ENCODE results near the gene FOXC1.

The FOXC1 gene

DNA sequence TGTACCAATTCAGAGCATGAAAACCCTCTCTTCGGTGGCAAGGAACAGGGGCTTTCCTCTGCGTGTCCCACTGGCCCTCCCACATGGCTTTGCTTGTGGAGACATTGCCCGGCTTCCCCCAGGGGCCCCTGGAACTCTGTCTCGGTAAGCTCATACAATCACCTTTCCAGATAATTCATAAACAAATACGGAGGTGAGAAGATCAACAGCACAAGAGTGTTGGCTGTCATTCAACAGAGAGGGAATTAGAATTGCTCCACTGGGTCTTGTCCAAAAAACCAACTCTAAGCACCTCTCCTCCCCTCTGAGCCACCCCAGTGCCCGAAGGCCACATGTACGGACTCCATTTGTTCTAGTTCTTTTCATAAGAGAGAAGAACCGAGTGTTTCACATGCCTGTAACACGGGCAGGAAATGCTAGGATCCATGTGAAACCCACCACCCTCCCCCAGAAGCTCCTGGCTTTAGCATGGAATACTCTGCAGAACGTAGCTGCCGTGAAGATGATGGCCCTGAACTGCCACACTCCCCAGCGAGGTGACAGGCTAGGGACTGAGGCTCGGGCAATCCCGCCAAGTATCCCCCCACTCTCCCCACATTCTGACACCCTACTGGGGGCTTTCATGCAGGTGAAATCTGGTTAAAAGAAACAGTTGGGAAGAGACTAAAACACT is 24.6 kb upstream of the FOXC1 start:
- Histone ChIP-seq H3K36me3 (ENCODE audit: control insufficient read depth, low read length) (no peaks in the 10 kb centered on the region), H3K4me2 (ENCODE audit: low read length) (no peak overlapping the region), H3K27me3 (ENCODE audit: control insufficient read depth, low read length) (no peaks in the 10 kb centered on the region; the same call in 1 of the 2 replicates), H4K20me1 (ENCODE audit: control insufficient read depth, insufficient read depth, low read depth, low read length) (no peaks in the 10 kb centered on the region), H3K27ac (ENCODE audit: low read depth, low read length) (no peak overlapping the region), H3K9me3 (ENCODE audit: control insufficient read depth, insufficient read depth, low read length) (no peaks in the 10 kb centered on the region), H3K4me3 (ENCODE audit: low read length) (no peak overlapping the region), H3K4me1 (ENCODE audit: control insufficient read depth, low read length) (no peaks in the 10 kb centered on the region), H3F3A (ENCODE audit: control insufficient read depth, insufficient read depth) (no peaks in the 10 kb centered on the region), H3K9me2 (replicated peaks; ENCODE audit: control insufficient read depth, low read length) (no peaks in the 10 kb centered on the region), H3K79me2 (ENCODE audit: control insufficient read depth, low read length) (no peaks in the 10 kb centered on the region)
- TF ChIP-seq, protein P1, sequence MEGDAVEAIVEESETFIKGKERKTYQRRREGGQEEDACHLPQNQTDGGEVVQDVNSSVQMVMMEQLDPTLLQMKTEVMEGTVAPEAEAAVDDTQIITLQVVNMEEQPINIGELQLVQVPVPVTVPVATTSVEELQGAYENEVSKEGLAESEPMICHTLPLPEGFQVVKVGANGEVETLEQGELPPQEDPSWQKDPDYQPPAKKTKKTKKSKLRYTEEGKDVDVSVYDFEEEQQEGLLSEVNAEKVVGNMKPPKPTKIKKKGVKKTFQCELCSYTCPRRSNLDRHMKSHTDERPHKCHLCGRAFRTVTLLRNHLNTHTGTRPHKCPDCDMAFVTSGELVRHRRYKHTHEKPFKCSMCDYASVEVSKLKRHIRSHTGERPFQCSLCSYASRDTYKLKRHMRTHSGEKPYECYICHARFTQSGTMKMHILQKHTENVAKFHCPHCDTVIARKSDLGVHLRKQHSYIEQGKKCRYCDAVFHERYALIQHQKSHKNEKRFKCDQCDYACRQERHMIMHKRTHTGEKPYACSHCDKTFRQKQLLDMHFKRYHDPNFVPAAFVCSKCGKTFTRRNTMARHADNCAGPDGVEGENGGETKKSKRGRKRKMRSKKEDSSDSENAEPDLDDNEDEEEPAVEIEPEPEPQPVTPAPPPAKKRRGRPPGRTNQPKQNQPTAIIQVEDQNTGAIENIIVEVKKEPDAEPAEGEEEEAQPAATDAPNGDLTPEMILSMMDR (IDR thresholded peaks at IDR 0.05; ENCODE audit: low read depth, low read length, poor library complexity, severe bottlenecking) = no peak
- no peak for TF ChIP-seq EZH2phosphoT487 (IDR thresholded peaks at IDR 0.05; ENCODE audit: borderline replicate concordance, low read length)

DNA sequence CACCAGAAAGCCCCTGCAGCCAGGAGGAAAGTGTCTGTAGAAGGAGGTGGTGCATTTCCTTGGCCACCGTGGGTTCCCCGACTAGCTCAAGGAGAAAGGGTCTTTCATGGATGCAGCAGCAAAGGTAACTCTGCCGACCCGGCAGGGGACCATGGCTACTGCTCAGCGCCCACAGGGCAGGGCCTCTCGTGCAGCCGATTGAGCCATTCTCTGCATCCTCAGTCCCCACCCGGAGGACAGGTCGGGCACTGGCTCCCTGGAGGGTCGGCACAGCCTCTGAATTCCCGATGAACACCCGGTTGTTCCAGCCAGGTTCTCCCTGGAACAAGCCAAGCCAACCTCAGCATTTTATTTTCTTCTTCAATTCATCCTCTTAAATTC is 24.1 kb upstream of the FOXC1 start:
- Histone ChIP-seq H3K9me3 (ENCODE audit: control insufficient read depth, insufficient read depth, low read length) (no peaks in the 10 kb centered on the region), H3K9me2 (replicated peaks; ENCODE audit: control insufficient read depth, low read length) (no peaks in the 10 kb centered on the region), H3K36me3 (ENCODE audit: control insufficient read depth, low read length) (no peaks in the 10 kb centered on the region), H3F3A (ENCODE audit: control insufficient read depth, insufficient read depth) (no peaks in the 10 kb centered on the region), H3K4me3 (ENCODE audit: low read length) (no peak overlapping the region), H3K4me2 (ENCODE audit: low read length) (no peak overlapping the region), H3K4me1 (ENCODE audit: control insufficient read depth, low read length) (no peaks in the 10 kb centered on the region), H4K20me1 (ENCODE audit: control insufficient read depth, insufficient read depth, low read depth, low read length) (no peaks in the 10 kb centered on the region), H3K27ac (ENCODE audit: low read depth, low read length) (no peak overlapping the region), H3K79me2 (ENCODE audit: control insufficient read depth, low read length) (no peaks in the 10 kb centered on the region), H3K27me3 (ENCODE audit: control insufficient read depth, low read length) (no peaks in the 10 kb centered on the region; the same call in 1 of the 2 replicates)
- TF ChIP-seq, protein P1 (IDR thresholded peaks at IDR 0.05; ENCODE audit: low read depth, low read length, poor library complexity, severe bottlenecking) = no peak
- TF ChIP-seq EZH2phosphoT487 (IDR thresholded peaks at IDR 0.05; ENCODE audit: borderline replicate concordance, low read length) = no peak

DNA sequence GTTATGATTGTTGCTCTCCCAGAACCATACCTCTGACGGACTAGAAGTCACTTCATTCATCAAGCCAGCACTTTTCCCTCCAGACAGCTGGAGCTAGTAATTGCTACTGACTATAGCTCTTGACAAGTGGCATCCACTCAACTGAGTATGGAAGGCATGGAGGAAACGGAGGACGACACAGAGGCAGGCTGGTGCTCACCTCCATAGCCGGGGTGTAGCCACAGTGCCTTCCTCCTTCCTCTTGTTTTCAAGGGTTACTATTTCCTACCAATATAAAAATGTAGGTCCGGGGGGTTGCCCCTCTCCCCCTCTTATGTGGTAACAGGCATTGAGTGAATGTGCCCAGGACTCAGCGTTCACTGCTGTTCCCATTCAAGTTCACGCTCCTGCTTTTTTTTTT is 23.5 kb upstream of the FOXC1 start:
- TF ChIP-seq EZH2phosphoT487 (IDR thresholded peaks at IDR 0.05; ENCODE audit: borderline replicate concordance, low read length) = no peak
- TF ChIP-seq, protein P1 (IDR thresholded peaks at IDR 0.05; ENCODE audit: low read depth, low read length, poor library complexity, severe bottlenecking) = no peak
- Histone ChIP-seq H3F3A (ENCODE audit: control insufficient read depth, insufficient read depth) (no peaks in the 10 kb centered on the region), H3K27ac (ENCODE audit: low read depth, low read length) (no peak overlapping the region)

More for the DNA sequence above, 23.5 kb upstream of the FOXC1 start:
- no peaks in the 10 kb centered on the region for H3K79me2 ChIP-seq (ENCODE audit: control insufficient read depth, low read length)
- H3K9me2 ChIP-seq (replicated peaks; ENCODE audit: control insufficient read depth, low read length) = no peaks in the 10 kb centered on the region
- H3K36me3 ChIP-seq (ENCODE audit: control insufficient read depth, low read length) = no peaks in the 10 kb centered on the region
- H3K4me3 ChIP-seq (ENCODE audit: low read length) = no peak overlapping the region
- no peaks in the 10 kb centered on the region for H4K20me1 ChIP-seq (ENCODE audit: control insufficient read depth, insufficient read depth, low read depth, low read length)
- no peaks in the 10 kb centered on the region for H3K4me1 ChIP-seq (ENCODE audit: control insufficient read depth, low read length)
- H3K9me3 ChIP-seq (ENCODE audit: control insufficient read depth, insufficient read depth, low read length) = no peaks in the 10 kb centered on the region
- H3K27me3 ChIP-seq (ENCODE audit: control insufficient read depth, low read length) = no peaks in the 10 kb centered on the region; the same call in 1 of the 2 replicates
- no peak overlapping the region for H3K4me2 ChIP-seq (ENCODE audit: low read length)
